HG03521 (cell line): ENCODE data around the gene STAM2.

Source experiments
- ATAC-seq: cut with Tn5 transposase; IDR thresholded peaks from one replicate; pipeline ENCODE4 v1.9.1; 2021; ENCODE audit warnings: mild to moderate bottlenecking, moderate library complexity; ENCODE audit not compliant: unreplicated experiment

The STAM2 gene

GRCh38 chr2:152078023-152078422 is 97.5 kb downstream of the STAM2 start:
- ATAC-seq: no peak

DNA sequence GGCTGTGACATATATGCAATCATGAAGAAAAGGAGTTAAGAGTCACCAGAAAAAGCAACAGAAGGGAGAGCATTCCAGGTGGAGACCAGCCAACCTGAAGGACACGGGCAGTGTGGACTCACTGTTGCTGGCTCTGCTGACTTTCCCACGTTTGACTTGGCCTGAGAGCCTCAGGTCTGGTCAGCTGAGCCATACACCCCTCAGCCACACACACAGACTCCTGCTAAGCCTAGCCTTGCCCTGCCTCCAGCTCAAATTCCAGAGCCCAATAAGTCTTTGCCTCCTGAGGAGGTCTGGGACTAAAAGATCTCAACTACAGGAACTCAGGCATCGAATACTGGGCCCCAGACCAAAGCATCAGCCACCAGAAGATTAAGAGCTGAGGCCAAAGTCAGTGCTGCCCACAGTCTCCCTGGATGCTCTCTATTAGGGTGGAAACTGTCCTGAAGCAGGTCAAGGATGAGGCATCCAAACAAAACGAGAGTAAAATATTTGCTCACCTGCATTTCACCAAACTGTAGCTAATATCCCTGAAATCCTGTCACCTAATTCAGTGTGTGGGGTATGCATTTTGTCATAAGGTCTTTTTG is 100.0 kb downstream of the STAM2 start:
- no peak for ATAC-seq

DNA sequence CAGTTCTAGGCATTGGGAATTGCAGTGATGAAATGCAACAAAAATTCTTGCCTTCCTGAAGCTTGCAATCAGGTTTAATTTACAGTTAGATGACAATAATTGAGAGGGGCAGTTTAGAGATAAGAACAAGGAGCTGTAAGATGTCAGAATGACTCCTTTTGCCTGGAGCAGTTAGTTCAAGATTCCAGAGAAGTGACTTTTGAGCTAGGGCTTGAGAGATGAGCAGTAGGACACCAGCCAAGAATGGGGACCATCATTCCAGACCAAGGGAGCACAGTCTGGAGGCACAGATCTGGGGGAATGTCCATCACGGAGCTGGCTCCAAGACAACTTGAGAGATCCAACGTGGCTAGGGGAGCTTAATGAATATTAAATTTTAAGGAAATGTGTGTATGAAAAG is 103.6 kb downstream of the STAM2 start:
- ATAC-seq: no peak

- ATAC-seq: no peak
These were observed 104.0 kb downstream of the STAM2 start for GRCh38 chr2:152071518-152071917.

DNA sequence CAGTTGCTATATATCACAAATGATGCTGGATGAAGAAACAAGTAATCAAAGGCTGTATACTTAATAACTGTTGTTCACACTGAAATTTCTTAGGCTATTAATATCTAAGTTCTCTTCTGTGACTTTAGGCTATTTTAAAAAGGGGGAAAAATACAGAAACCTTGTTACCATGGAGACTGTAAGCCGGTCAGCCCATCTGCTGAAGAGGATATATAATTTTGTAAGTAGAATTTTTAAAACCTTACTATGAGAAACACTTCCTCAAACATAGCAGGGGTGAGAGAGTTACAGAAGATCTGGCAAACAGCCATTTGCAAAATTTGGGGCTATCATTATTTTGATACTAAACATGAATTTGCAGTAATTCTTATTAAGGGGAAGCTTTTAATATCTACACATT is 104.5 kb downstream of the STAM2 start:
- peak; percentile 76 for ATAC-seq

GRCh38 chr2:152068226-152068625 is 107.3 kb downstream of the STAM2 start:
- ATAC-seq: no peak

- no peak for ATAC-seq
These were observed 107.7 kb downstream of the STAM2 start for GRCh38 chr2:152067823-152068222.
